Endothelial cell of umbilical vein (primary cell): ENCODE results near the gene TM7SF2. TPM values are rescaled to one million over a fixed set of nuclear protein-coding genes. Genes with fewer than 3 reads are reported as not detected.

ENCODE experiments used
- BruUV-seq: library from RNA; stranded (reverse); fragments of 400-500 nt; replicated peaks from 2 replicates; lab custom pipeline; 2021; lab: Mats Ljungman, UMichigan
- CTCF ChIA-PET: fragments of 300-600, 350-600 bp; sonication (Branson Sonifier 250); formaldehyde crosslinking; loops from one replicate; lab custom pipeline; 2021; ENCODE audit warnings: antibody characterized with exemption, inconsistent platforms; lab: Charles Lee
- POLR2A ChIA-PET: fragments of 300-600, 350-600 bp; sonication (Branson Sonifier 250); formaldehyde crosslinking; loops from one replicate; lab custom pipeline; 2021; ENCODE audit warnings: antibody characterized with exemption, inconsistent platforms; lab: Charles Lee
- DNase-seq: peaks from one replicate; pipeline ENCODE4 v3.0.0-alpha.2; 2011; ENCODE audit warnings: low read depth, low spot score
- FAIRE-seq: peaks from 2 replicates; lab custom pipeline; 2011; peaks lifted over from hg19 to GRCh38; lab: Jason Lieb, UNC
- H2AFZ ChIP-seq: 2 replicates; pipeline ENCODE4 v1.6.0; 2012; ENCODE audit warnings: low read depth, low read length, control low read depth, inconsistent platforms
- H3K27ac ChIP-seq: 2 replicates; pipeline ENCODE4 v1.5.1; 2011; ENCODE audit warnings: low read depth, mild to moderate bottlenecking, control low read depth, low read length, moderate library complexity; ENCODE audit not compliant: insufficient read depth
- H3K27me3 ChIP-seq, 2 experiments: 2 replicates each; pipeline versions ENCODE4 v1.6.0 to v1.6.1; 2011; ENCODE audit warnings: low read length in 2 of 2, mixed read lengths in 1 of 2; ENCODE audit not compliant: control insufficient read depth in 2 of 2, insufficient read depth in 2 of 2
- H3K36me3 ChIP-seq, 2 experiments: 2 replicates in 1 of 2; 3 replicates in 1 of 2; pipeline ENCODE4 v1.5.1; 2011; ENCODE audit warnings: low read length in 2 of 2, mild to moderate bottlenecking in 1 of 2, moderate library complexity in 1 of 2; ENCODE audit not compliant: control insufficient read depth in 2 of 2, insufficient read depth in 2 of 2; ENCODE audit errors: extremely low read depth in 1 of 2
- H3K4me1 ChIP-seq: 3 replicates; pipeline ENCODE4 v1.5.1; 2011; ENCODE audit warnings: mild to moderate bottlenecking, low read length; ENCODE audit not compliant: control insufficient read depth, insufficient read depth; ENCODE audit errors: extremely low read depth
- H3K4me2 ChIP-seq: 2 replicates; pipeline ENCODE4 v1.6.1; 2011; ENCODE audit warnings: low read length, control low read depth, mixed read lengths; ENCODE audit not compliant: insufficient read depth
- H3K4me3 ChIP-seq, 3 experiments: fragments of 200-600 bp in 1 of 3; sonication (generic), shearing (Covaris generic) in 1 of 3; replicated peaks in 1 of 3; 2 replicates each; pipeline ENCODE4 v1.5.1; 2011 to 2016; ENCODE audit warnings: control low read depth in 3 of 3, low read length in 3 of 3, mild to moderate bottlenecking in 2 of 3, inconsistent platforms in 1 of 3, low read depth in 1 of 3, moderate library complexity in 1 of 3; ENCODE audit not compliant: insufficient read depth in 1 of 3
- H3K79me2 ChIP-seq: 2 replicates; pipeline ENCODE4 v1.6.0; 2012; ENCODE audit warnings: low read length, inconsistent platforms; ENCODE audit not compliant: control insufficient read depth, insufficient read depth
- H3K9ac ChIP-seq: replicated peaks from 2 replicates; pipeline ENCODE3; 2011; ENCODE audit warnings: low read length, control low read depth; ENCODE audit not compliant: insufficient read depth; ENCODE audit errors: extremely low read depth
- H3K9me1 ChIP-seq: replicated peaks from 3 replicates; pipeline ENCODE4 v1.6.0; 2011; ENCODE audit warnings: mild to moderate bottlenecking, low read length; ENCODE audit not compliant: control insufficient read depth, insufficient read depth; ENCODE audit errors: extremely low read depth
- H3K9me3 ChIP-seq: replicated peaks from 2 replicates; pipeline ENCODE4 v1.5.1; 2012; ENCODE audit warnings: low read length, inconsistent platforms; ENCODE audit not compliant: control insufficient read depth, insufficient read depth
- H4K20me1 ChIP-seq: replicated peaks from 2 replicates; pipeline ENCODE3; 2011; ENCODE audit warnings: mild to moderate bottlenecking, low read length; ENCODE audit not compliant: control insufficient read depth, insufficient read depth; ENCODE audit errors: extremely low read depth
- EZH2 ChIP-seq: IDR thresholded peaks from 2 replicates; pipeline ENCODE4 v1.6.1; 2012; ENCODE audit warnings: borderline replicate concordance, low read depth, mild to moderate bottlenecking, moderate library complexity, low read length, inconsistent platforms; ENCODE audit not compliant: severe bottlenecking
- FOS ChIP-seq: IDR thresholded peaks from 2 replicates; pipeline ENCODE4 v1.6.1; 2011; ENCODE audit warnings: mild to moderate bottlenecking, low read length, moderate library complexity, borderline replicate concordance; ENCODE audit not compliant: insufficient read depth
- GATA2 ChIP-seq: IDR thresholded peaks from 2 replicates; pipeline ENCODE4 v1.7.0; 2011; ENCODE audit warnings: low read depth, mild to moderate bottlenecking, moderate library complexity, mixed read lengths, low read length; ENCODE audit not compliant: insufficient read length, insufficient read depth
- JUN ChIP-seq: IDR thresholded peaks from 2 replicates; pipeline ENCODE4 v1.6.1; 2011; ENCODE audit warnings: borderline replicate concordance, low read depth; ENCODE audit not compliant: insufficient read length, insufficient read depth
- MYC ChIP-seq: IDR thresholded peaks from one replicate; pipeline ENCODE4 v1.6.1; 2011; ENCODE audit warnings: mild to moderate bottlenecking, low read depth, low read length
- POLR2A ChIP-seq: IDR thresholded peaks from 2 replicates; pipeline ENCODE4 v1.6.1; 2012; ENCODE audit warnings: low read depth, mild to moderate bottlenecking, control low read depth, low read length
- POLR2AphosphoS5 ChIP-seq: IDR thresholded peaks from 2 replicates; pipeline ENCODE4 v1.6.1; 2012; ENCODE audit warnings: low read depth, mild to moderate bottlenecking, control low read depth, low read length, moderate library complexity; ENCODE audit not compliant: insufficient read depth
- dilution Hi-C: fragments of 300-500 bp; cut with MboI; formaldehyde crosslinking; loops from one replicate; pipeline ENCODE4 v1.15.0; 2019; ENCODE audit warnings: low sequenced_read_pairs; ENCODE audit not compliant: extremely low pct_ligation_motif_present
- intact Hi-C: fragments of 100-400 bp; cut with micrococcal nuclease; formaldehyde crosslinking; loops from one replicate; pipeline ENCODE4 v1.10.0; 2022
- polyA plus RNA-seq, 4 experiments: library from polyadenylated mRNA; depleted of rRNA in 3 of 4; stranded (reverse) in 3 of 4; unstranded in 1 of 4; fragments of >200 nt; gene quantifications; 2 replicates each; pipeline versions ENCODE4 v1.2.1 to v1.2.3, GENCODE V29; 2011 to 2012; ENCODE audit warnings: missing spikeins in 1 of 4
- total RNA-seq: library from RNA; stranded (reverse); gene quantifications from 2 replicates; pipeline ENCODE4 v1.2.3, GENCODE V29; 2021
- TF ChIP-seq, protein P1 (sequence below): IDR thresholded peaks from 2 replicates; pipeline ENCODE4 v1.6.1; 2011; ENCODE audit not compliant: insufficient read depth, insufficient read length
- TF ChIP-seq, protein P2 (sequence below), 2 donors: IDR thresholded peaks; 1 replicate in 1 of 2; 2 replicates in 1 of 2; pipeline ENCODE4 v1.5.1; 2011; ENCODE audit warnings: low read length in 2 of 2, mild to moderate bottlenecking in 2 of 2, moderate library complexity in 2 of 2, control low read depth in 1 of 2, inconsistent platforms in 1 of 2, low read depth in 1 of 2; ENCODE audit not compliant: insufficient read depth in 1 of 2; ENCODE audit errors: extremely low read depth in 1 of 2

Gene TM7SF2
- total and polyA plus RNA-seq, 2 donors (not counting 3 experiments of a cell fraction or from before 2014, with no cell fraction given) = 11.6 to 47.1 TPM

DNA sequence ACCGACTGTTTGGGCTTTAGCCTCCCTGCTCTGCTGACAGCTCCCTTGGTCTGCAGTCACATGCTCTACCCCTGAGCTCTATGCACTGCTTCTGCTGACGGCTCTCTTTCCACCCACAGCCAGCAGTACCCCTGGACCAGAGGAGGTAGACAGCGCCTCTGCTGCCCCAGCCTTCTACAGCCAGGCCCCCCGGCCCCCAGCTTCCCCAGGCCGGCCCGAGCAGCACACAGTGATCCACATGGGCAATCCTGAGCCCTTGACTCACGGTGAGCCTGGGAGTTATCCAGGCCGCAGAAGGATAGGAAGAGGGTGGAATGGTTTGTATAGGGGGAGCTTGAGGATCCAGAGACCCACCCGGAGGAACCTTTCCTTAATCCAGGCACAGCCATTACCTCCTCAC lies 24.9 kb upstream of the TM7SF2 start:
- H3K27me3 ChIP-seq = no peaks in the 10 kb centered on the region
- no peaks in the 10 kb centered on the region for H3K9me3 ChIP-seq
- peaks cover 27% of the 10 kb centered on the region for H3K79me2 ChIP-seq
- H3K9ac ChIP-seq = no peak overlapping the region
- H3K4me2 ChIP-seq = no peak overlapping the region
- CTCF ChIA-PET = no interaction called here
- intact Hi-C loops = no loop called here
- H3K4me1 ChIP-seq = peaks cover 17% of the 10 kb centered on the region
- no peak overlapping the region for H2AFZ ChIP-seq
- H3K9me1 ChIP-seq = no peaks in the 10 kb centered on the region
- H3K36me3 ChIP-seq = peaks cover 5 to 28% of the 10 kb centered on the region in 2 experiments
- no peak for DNase-seq
- H3K27ac ChIP-seq = no peak overlapping the region
- no peaks in the 10 kb centered on the region for H4K20me1 ChIP-seq
- no peak for FAIRE-seq
- TF ChIP-seq MYC (no peak), POLR2A (no peak), EZH2 (no peak), FOS (no peak), JUN (no peak), POLR2AphosphoS5 (no peak), GATA2 (no peak)
- TF ChIP-seq, protein P1, sequence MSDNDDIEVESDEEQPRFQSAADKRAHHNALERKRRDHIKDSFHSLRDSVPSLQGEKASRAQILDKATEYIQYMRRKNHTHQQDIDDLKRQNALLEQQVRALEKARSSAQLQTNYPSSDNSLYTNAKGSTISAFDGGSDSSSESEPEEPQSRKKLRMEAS = no peak
- TF ChIP-seq, protein P2, sequence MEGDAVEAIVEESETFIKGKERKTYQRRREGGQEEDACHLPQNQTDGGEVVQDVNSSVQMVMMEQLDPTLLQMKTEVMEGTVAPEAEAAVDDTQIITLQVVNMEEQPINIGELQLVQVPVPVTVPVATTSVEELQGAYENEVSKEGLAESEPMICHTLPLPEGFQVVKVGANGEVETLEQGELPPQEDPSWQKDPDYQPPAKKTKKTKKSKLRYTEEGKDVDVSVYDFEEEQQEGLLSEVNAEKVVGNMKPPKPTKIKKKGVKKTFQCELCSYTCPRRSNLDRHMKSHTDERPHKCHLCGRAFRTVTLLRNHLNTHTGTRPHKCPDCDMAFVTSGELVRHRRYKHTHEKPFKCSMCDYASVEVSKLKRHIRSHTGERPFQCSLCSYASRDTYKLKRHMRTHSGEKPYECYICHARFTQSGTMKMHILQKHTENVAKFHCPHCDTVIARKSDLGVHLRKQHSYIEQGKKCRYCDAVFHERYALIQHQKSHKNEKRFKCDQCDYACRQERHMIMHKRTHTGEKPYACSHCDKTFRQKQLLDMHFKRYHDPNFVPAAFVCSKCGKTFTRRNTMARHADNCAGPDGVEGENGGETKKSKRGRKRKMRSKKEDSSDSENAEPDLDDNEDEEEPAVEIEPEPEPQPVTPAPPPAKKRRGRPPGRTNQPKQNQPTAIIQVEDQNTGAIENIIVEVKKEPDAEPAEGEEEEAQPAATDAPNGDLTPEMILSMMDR (IDR thresholded peaks at IDR 0.05; ENCODE audit: extremely low read depth in 1 of 2, insufficient read depth in 1 of 2, low read depth in 1 of 2, low read length in 2 of 2) = no peak
- POLR2A ChIA-PET = interaction anchor here (2.0 kb wide), 1 partner anchor 36 kb away, joined by 6 read pairs; the partner anchor contains the start of genes FAU and MRPL49
- BruUV-seq = no TSS peak
- dilution Hi-C loops = no loop called here
- no peak overlapping the region for H3K4me3 ChIP-seq
